ENCODE results near the gene SPTBN1. TPM values are rescaled to one million over a fixed set of nuclear protein-coding genes. Genes with fewer than 3 reads are reported as not detected.

SPTBN1 gene
- total and polyA plus RNA-seq, 2 of the 13 experiments (the other 11 are each of a cell fraction or from before 2014, with no cell fraction given), result 123 to 299 TPM

DNA sequence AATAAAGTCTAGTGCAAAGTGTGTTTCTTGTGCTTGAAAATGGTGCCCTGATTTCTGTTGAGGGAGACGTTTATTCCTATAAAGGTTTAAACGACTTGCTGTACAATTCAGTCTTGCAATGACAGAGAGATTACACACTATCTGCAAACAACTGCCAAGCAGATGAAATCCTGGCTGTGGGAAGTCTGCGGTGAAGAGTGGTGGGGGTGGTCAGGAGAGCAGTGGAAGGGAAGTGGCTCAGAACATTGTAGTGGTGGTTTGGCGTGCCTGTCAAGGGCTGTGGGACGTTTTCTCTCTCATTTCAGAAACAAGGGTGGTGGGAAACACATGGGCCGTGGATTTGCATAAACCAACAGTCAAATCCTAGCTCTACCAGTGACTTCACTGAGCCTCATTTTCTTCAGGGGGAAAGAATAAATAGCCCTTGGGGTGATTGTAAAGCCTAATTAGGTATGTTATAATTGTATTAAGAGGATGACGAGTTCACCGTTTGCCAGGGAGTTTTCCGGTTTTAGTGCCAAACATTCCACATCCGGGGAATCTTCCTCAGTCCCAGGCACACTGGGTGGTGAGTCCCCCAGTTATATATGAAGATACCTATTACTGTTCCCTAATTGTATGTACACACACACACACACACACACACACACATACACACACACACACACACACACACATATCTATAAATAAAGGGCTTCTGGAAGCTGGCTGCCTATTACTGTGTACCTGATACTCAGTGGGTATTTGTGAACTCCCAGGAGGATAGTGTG is 115.0 kb downstream of the SPTBN1 start (continued):
- TF ChIP-seq IKZF5 (CRISPR knock-in tag; IDR thresholded peaks at IDR 0.05) (0 out of 2 replicates have a peak, but pooled peaks have one; percentile 37), CBX1 (IDR thresholded peaks at IDR 0.05; ENCODE audit: low read depth) (peak; percentile 41), CBFB (CRISPR knock-in tag; IDR thresholded peaks at IDR 0.05) (peak; percentile 50; the same call in 1 of the 2 replicates), FOSL2 (CRISPR knock-in tag; IDR thresholded peaks at IDR 0.05) (peak; percentile 69), DNMT3B (CRISPR knock-in tag; conservative IDR thresholded peaks at IDR 0.05) (no peak), TCF7L2 (IDR thresholded peaks at IDR 0.05; ENCODE audit: low read depth, low read length) (no peak), ZNF605 (CRISPR knock-in tag; IDR thresholded peaks at IDR 0.05) (no peak), PRDM10 (CRISPR knock-in tag; IDR thresholded peaks at IDR 0.05; ENCODE audit: low read depth) (no peak), GTF2F1 (IDR thresholded peaks at IDR 0.05; ENCODE audit: low read length) (no peak), ASH2L (IDR thresholded peaks at IDR 0.05; ENCODE audit: insufficient read length, low read depth, low read length) (no peak), TP53 (CRISPR knock-in tag; conservative IDR thresholded peaks at IDR 0.05) (no peak), HCFC1 (IDR thresholded peaks at IDR 0.05; ENCODE audit: low read depth, low read length) (no peak), EP300 (IDR thresholded peaks at IDR 0.05; ENCODE audit: low read depth in 2 of 2, low read length in 2 of 2) (0 out of 4 replicates have a peak, but pooled peaks of 1 of the 2 experiments have one; percentile 20), EP300 (CRISPR knock-in tag; IDR thresholded peaks at IDR 0.05; ENCODE audit: borderline replicate concordance) (peak; percentile 46; the same call in 1 of the 2 replicates), SAP130 (CRISPR knock-in tag; IDR thresholded peaks at IDR 0.05; ENCODE audit: low read depth) (peak; percentile 83), RXRB (CRISPR knock-in tag; IDR thresholded peaks at IDR 0.05; ENCODE audit: borderline replicate concordance) (0 out of 2 replicates have a peak, but pooled peaks have one; percentile 20), MTA1 (CRISPR knock-in tag; IDR thresholded peaks at IDR 0.05; ENCODE audit: borderline replicate concordance) (no peak)
- TF ChIP-seq, protein P1, sequence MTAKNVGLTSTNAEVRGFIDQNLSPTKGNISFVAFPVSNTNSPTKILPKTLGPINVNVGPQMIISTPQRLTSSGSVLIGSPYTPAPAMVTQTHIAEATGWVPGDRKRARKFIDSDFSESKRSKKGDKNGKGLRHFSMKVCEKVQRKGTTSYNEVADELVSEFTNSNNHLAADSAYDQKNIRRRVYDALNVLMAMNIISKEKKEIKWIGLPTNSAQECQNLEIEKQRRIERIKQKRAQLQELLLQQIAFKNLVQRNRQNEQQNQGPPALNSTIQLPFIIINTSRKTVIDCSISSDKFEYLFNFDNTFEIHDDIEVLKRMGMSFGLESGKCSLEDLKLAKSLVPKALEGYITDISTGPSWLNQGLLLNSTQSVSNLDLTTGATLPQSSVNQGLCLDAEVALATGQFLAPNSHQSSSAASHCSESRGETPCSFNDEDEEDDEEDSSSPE (CRISPR knock-in tag; IDR thresholded peaks at IDR 0.05), result no peak
- TF ChIP-seq, protein P2, sequence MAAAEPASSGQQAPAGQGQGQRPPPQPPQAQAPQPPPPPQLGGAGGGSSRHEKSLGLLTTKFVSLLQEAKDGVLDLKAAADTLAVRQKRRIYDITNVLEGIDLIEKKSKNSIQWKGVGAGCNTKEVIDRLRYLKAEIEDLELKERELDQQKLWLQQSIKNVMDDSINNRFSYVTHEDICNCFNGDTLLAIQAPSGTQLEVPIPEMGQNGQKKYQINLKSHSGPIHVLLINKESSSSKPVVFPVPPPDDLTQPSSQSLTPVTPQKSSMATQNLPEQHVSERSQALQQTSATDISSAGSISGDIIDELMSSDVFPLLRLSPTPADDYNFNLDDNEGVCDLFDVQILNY (CRISPR knock-in tag; conservative IDR thresholded peaks at IDR 0.05), result no peak
- TF ChIP-seq, protein P3, sequence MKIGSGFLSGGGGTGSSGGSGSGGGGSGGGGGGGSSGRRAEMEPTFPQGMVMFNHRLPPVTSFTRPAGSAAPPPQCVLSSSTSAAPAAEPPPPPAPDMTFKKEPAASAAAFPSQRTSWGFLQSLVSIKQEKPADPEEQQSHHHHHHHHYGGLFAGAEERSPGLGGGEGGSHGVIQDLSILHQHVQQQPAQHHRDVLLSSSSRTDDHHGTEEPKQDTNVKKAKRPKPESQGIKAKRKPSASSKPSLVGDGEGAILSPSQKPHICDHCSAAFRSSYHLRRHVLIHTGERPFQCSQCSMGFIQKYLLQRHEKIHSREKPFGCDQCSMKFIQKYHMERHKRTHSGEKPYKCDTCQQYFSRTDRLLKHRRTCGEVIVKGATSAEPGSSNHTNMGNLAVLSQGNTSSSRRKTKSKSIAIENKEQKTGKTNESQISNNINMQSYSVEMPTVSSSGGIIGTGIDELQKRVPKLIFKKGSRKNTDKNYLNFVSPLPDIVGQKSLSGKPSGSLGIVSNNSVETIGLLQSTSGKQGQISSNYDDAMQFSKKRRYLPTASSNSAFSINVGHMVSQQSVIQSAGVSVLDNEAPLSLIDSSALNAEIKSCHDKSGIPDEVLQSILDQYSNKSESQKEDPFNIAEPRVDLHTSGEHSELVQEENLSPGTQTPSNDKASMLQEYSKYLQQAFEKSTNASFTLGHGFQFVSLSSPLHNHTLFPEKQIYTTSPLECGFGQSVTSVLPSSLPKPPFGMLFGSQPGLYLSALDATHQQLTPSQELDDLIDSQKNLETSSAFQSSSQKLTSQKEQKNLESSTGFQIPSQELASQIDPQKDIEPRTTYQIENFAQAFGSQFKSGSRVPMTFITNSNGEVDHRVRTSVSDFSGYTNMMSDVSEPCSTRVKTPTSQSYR (CRISPR knock-in tag; IDR thresholded peaks at IDR 0.05; ENCODE audit: borderline replicate concordance), result peak; percentile 71; the same call in 1 of the 2 replicates
